Liver (tissue), 9 donors: ENCODE measurements around the gene ZNF771. TPM values are rescaled to one million over a fixed set of nuclear protein-coding genes. Genes with fewer than 3 reads are reported as not detected.

ENCODE experiments used
- DNase-seq: peaks from one replicate; pipeline ENCODE4 v3.0.0-alpha.2; 2017; ENCODE audit warnings: low spot score
- H3K27ac ChIP-seq, 2 donors: one replicate each; pipeline ENCODE4 v1.7.0; 2013; ENCODE audit warnings: inconsistent platforms in 2 of 2, low read length in 2 of 2, control low read depth in 1 of 2, low read depth in 1 of 2, mild to moderate bottlenecking in 1 of 2
- H3K27me3 ChIP-seq, 4 donors: one replicate each; pipeline versions ENCODE4 v1.6.1 to v1.7.0; 2013; ENCODE audit warnings: low read length in 3 of 4, inconsistent platforms in 1 of 4, mild to moderate bottlenecking in 1 of 4, moderate library complexity in 1 of 4; ENCODE audit not compliant: control insufficient read depth in 4 of 4, insufficient read depth in 4 of 4
- H3K36me3 ChIP-seq, 4 donors: one replicate each; pipeline versions ENCODE4 v1.6.1 to v1.7.0; 2013; ENCODE audit warnings: low read length in 3 of 4, mild to moderate bottlenecking in 3 of 4, low read depth in 1 of 4, moderate library complexity in 1 of 4; ENCODE audit not compliant: control insufficient read depth in 4 of 4, insufficient read depth in 3 of 4
- H3K4me1 ChIP-seq, 4 donors: one replicate each; pipeline versions ENCODE4 v1.6.1 to v1.7.0; 2013; ENCODE audit warnings: low read length in 3 of 4, mild to moderate bottlenecking in 3 of 4, moderate library complexity in 1 of 4; ENCODE audit not compliant: control insufficient read depth in 4 of 4, insufficient read depth in 4 of 4
- H3K4me3 ChIP-seq, 3 donors: one replicate each; pipeline versions ENCODE4 v1.6.1 to v1.7.0; 2013; ENCODE audit warnings: low read length in 3 of 3, control low read depth in 1 of 3, low read depth in 1 of 3, mild to moderate bottlenecking in 1 of 3
- H3K9ac ChIP-seq, 2 donors: one replicate each; pipeline ENCODE4 v1.7.0; 2013; ENCODE audit warnings: low read length in 2 of 2, mild to moderate bottlenecking in 2 of 2, moderate library complexity in 2 of 2, control low read depth in 1 of 2, low read depth in 1 of 2
- H3K9me3 ChIP-seq, 4 donors: one replicate each; pipeline versions ENCODE4 v1.6.1 to v1.7.0; 2013; ENCODE audit warnings: low read length in 3 of 4; ENCODE audit not compliant: control insufficient read depth in 4 of 4
- ATF3 ChIP-seq: IDR thresholded peaks from 2 replicates; pipeline ENCODE4 v1.6.1; 2016; ENCODE audit warnings: antibody characterized with exemption
- CTCF ChIP-seq: fragments of 150-350 bp; IDR thresholded peaks from 2 replicates; pipeline ENCODE4 v1.5.1; 2017; ENCODE audit warnings: improper control_type of control experiment, low read depth, low read length; ENCODE audit not compliant: missing input control
- EGR1 ChIP-seq, 2 donors: IDR thresholded peaks; 2 replicates each; pipeline ENCODE4 v1.6.1; 2016 to 2018; ENCODE audit warnings: antibody characterized with exemption in 2 of 2, low read depth in 2 of 2
- FOXA1 ChIP-seq: IDR thresholded peaks from 2 replicates; pipeline ENCODE4 v1.6.1; 2016; ENCODE audit warnings: antibody characterized with exemption
- FOXA2 ChIP-seq: IDR thresholded peaks from 2 replicates; pipeline ENCODE4 v1.6.1; 2016; ENCODE audit warnings: antibody characterized with exemption
- GABPA ChIP-seq, 2 donors: IDR thresholded peaks in 1 of 2; conservative IDR thresholded peaks in 1 of 2; 2 replicates each; pipeline ENCODE4 v1.6.1; 2016; ENCODE audit warnings: antibody characterized with exemption in 2 of 2, mild to moderate bottlenecking in 1 of 2, moderate library complexity in 1 of 2
- HNF4A ChIP-seq, 2 donors: conservative IDR thresholded peaks; 2 replicates each; pipeline ENCODE4 v1.6.1; 2016; ENCODE audit warnings: antibody characterized with exemption in 2 of 2, mild to moderate bottlenecking in 2 of 2
- HNF4G ChIP-seq: IDR thresholded peaks from 2 replicates; pipeline ENCODE4 v1.6.1; 2016; ENCODE audit warnings: antibody characterized with exemption
- JUND ChIP-seq, 2 donors: IDR thresholded peaks; 2 replicates each; pipeline ENCODE4 v1.6.1; 2016; ENCODE audit warnings: antibody characterized with exemption in 2 of 2
- NR2F2 ChIP-seq: IDR thresholded peaks from 2 replicates; pipeline ENCODE4 v1.6.1; 2016; ENCODE audit warnings: antibody characterized with exemption
- RAD21 ChIP-seq, 2 donors: IDR thresholded peaks; 2 replicates each; pipeline ENCODE4 v1.6.1; 2016; ENCODE audit warnings: antibody characterized with exemption in 2 of 2, mild to moderate bottlenecking in 2 of 2
- RXRA ChIP-seq, 2 donors: IDR thresholded peaks; 2 replicates each; pipeline ENCODE4 v1.6.1; 2017 to 2018; ENCODE audit warnings: antibody characterized with exemption in 2 of 2, mild to moderate bottlenecking in 1 of 2
- SP1 ChIP-seq: IDR thresholded peaks from 2 replicates; pipeline ENCODE4 v1.6.1; 2018; ENCODE audit warnings: antibody characterized with exemption, mild to moderate bottlenecking
- TAF1 ChIP-seq: conservative IDR thresholded peaks from 2 replicates; pipeline ENCODE4 v1.6.1; 2016; ENCODE audit warnings: antibody characterized with exemption, mild to moderate bottlenecking
- YY1 ChIP-seq: IDR thresholded peaks from 2 replicates; pipeline ENCODE4 v1.6.1; 2016; ENCODE audit warnings: antibody characterized with exemption, mild to moderate bottlenecking
- WGBS: extraction: QIAGEN DNeasy Blood & Tissue Kit; methylation state at CpG from one replicate; pipeline ENCODE4 v1.1.7; 2013; 5-methylcytosine and 5-hydroxymethylcytosine counted together
- polyA plus RNA-seq, 2 donors: library from polyadenylated mRNA; stranded (reverse) in 1 of 2; unstranded in 1 of 2; fragments of 200-250 nt in 1 of 2; fragments of >200 nt in 1 of 2; fragmentation: Nextera tagmentation in 1 of 2; extraction: Ambion mirVana in 1 of 2; gene quantifications; one replicate each; pipeline versions ENCODE4 v1.2.1 to v1.2.3, GENCODE V29; 2013 to 2015
- total RNA-seq, 2 donors: library from RNA; depleted of rRNA; stranded (reverse); fragments of >200 nt; gene quantifications; one replicate each; pipeline ENCODE4 v1.2.3, GENCODE V29; 2014
- TF ChIP-seq, protein P1 (sequence below): IDR thresholded peaks from 2 replicates; pipeline ENCODE4 v1.6.1; 2016; ENCODE audit warnings: antibody characterized with exemption
- TF ChIP-seq, protein P2 (sequence below): IDR thresholded peaks from 2 replicates; pipeline ENCODE4 v1.6.1; 2016; ENCODE audit warnings: antibody characterized with exemption
- TF ChIP-seq, protein P3 (sequence below): IDR thresholded peaks from 2 replicates; pipeline ENCODE4 v1.6.1; 2016; ENCODE audit warnings: antibody characterized with exemption, mild to moderate bottlenecking
- donor health status: healthy.
- donor health status: healthy.
- donor health status: healthy.
- donor health status: healthy.
- donor health status: healthy.

ZNF771 gene
- total and polyA plus RNA-seq, 4 donors, result 2.6 to 8.0 (median 5.2) TPM

- no peak overlapping the region for H3K9ac ChIP-seq
Measured at GRCh38 chr16:30401768-30402425, 5.5 kb upstream of the ZNF771 start.

More at GRCh38 chr16:30401768-30402425, 5.5 kb upstream of the ZNF771 start:
- peaks cover 0 to 3% (median 1%) of the 10 kb centered on the region in 4 donors for H3K36me3 ChIP-seq
- peak overlapping the region; percentile 43 to 84 for H3K27ac ChIP-seq
- no peaks in the 10 kb centered on the region for H3K27me3 ChIP-seq
- TF ChIP-seq FOXA1, result peak; percentile 89
- TF ChIP-seq FOXA2, result peak; percentile 86
- peak; percentile 56 for TF ChIP-seq YY1
- peak; percentile 56 to 78 for TF ChIP-seq RXRA (IDR thresholded peaks at IDR 0.05)
- no peak for TF ChIP-seq CTCF
- peak; percentile 94 for TF ChIP-seq SP1
- TF ChIP-seq, protein P1, sequence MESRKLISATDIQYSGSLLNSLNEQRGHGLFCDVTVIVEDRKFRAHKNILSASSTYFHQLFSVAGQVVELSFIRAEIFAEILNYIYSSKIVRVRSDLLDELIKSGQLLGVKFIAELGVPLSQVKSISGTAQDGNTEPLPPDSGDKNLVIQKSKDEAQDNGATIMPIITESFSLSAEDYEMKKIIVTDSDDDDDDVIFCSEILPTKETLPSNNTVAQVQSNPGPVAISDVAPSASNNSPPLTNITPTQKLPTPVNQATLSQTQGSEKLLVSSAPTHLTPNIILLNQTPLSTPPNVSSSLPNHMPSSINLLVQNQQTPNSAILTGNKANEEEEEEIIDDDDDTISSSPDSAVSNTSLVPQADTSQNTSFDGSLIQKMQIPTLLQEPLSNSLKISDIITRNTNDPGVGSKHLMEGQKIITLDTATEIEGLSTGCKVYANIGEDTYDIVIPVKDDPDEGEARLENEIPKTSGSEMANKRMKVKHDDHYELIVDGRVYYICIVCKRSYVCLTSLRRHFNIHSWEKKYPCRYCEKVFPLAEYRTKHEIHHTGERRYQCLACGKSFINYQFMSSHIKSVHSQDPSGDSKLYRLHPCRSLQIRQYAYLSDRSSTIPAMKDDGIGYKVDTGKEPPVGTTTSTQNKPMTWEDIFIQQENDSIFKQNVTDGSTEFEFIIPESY, result peak; percentile 65
- TF ChIP-seq RAD21 (IDR thresholded peaks at IDR 0.05), result peak in 1 of 2 donors; percentile 21
- no peak for TF ChIP-seq GABPA (IDR thresholded peaks at IDR 0.05 in 1 of 2, conservative IDR thresholded peaks at IDR 0.05 in 1 of 2)
- no peak for TF ChIP-seq TAF1
- TF ChIP-seq ATF3, result peak; percentile 25
- TF ChIP-seq, protein P2, sequence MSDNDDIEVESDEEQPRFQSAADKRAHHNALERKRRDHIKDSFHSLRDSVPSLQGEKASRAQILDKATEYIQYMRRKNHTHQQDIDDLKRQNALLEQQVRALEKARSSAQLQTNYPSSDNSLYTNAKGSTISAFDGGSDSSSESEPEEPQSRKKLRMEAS, result peak; percentile 34
- no peak for TF ChIP-seq NR2F2
- TF ChIP-seq EGR1 (IDR thresholded peaks at IDR 0.05; ENCODE audit: low read depth in 2 of 2), result no peak
- peak; percentile 82 to 91 for TF ChIP-seq HNF4A (conservative IDR thresholded peaks at IDR 0.05)
- TF ChIP-seq, protein P3, sequence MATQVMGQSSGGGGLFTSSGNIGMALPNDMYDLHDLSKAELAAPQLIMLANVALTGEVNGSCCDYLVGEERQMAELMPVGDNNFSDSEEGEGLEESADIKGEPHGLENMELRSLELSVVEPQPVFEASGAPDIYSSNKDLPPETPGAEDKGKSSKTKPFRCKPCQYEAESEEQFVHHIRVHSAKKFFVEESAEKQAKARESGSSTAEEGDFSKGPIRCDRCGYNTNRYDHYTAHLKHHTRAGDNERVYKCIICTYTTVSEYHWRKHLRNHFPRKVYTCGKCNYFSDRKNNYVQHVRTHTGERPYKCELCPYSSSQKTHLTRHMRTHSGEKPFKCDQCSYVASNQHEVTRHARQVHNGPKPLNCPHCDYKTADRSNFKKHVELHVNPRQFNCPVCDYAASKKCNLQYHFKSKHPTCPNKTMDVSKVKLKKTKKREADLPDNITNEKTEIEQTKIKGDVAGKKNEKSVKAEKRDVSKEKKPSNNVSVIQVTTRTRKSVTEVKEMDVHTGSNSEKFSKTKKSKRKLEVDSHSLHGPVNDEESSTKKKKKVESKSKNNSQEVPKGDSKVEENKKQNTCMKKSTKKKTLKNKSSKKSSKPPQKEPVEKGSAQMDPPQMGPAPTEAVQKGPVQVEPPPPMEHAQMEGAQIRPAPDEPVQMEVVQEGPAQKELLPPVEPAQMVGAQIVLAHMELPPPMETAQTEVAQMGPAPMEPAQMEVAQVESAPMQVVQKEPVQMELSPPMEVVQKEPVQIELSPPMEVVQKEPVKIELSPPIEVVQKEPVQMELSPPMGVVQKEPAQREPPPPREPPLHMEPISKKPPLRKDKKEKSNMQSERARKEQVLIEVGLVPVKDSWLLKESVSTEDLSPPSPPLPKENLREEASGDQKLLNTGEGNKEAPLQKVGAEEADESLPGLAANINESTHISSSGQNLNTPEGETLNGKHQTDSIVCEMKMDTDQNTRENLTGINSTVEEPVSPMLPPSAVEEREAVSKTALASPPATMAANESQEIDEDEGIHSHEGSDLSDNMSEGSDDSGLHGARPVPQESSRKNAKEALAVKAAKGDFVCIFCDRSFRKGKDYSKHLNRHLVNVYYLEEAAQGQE, result peak; percentile 42
- TF ChIP-seq JUND (IDR thresholded peaks at IDR 0.05), result peak in 1 of 2 donors; percentile 64
- peak; percentile 66 for TF ChIP-seq HNF4G
- 64% methylated on average over 8 of the region's 8 CpGs for WGBS
- no peak for DNase-seq
- H3K4me3 ChIP-seq, result no peak overlapping the region
- peaks cover 6 to 25% (median 17%) of the 10 kb centered on the region in 4 donors for H3K4me1 ChIP-seq
- no peaks in the 10 kb centered on the region for H3K9me3 ChIP-seq
